ENCODE results near the gene PITRM1. TPM values are rescaled to one million over a fixed set of nuclear protein-coding genes. Genes with fewer than 3 reads are reported as not detected.
A peak's percentile ranks its signal among the peaks of the same experiment; 100 is the strongest.

PITRM1 gene
- polyA plus RNA-seq, 1 donor (not counting 4 experiments of a cell fraction or from before 2014, with no cell fraction given), result 47.2 TPM

- Histone ChIP-seq H2AFZ (ENCODE audit: control insufficient read depth, low read length) (no peak overlapping the region), H3K9me1 (ENCODE audit: control insufficient read depth, extremely low read depth, insufficient read depth, low read length) (peaks cover 3% of the 10 kb centered on the region), H3K36me3 (ENCODE audit: control insufficient read depth in 2 of 2, extremely low read depth in 1 of 2, insufficient read depth in 2 of 2, low read length in 2 of 2) (peaks cover 27 to 31% of the 10 kb centered on the region in 2 experiments), H3K9me3 (ENCODE audit: control insufficient read depth, low read depth, low read length) (no peaks in the 10 kb centered on the region), H3K9ac (ENCODE audit: control insufficient read depth, extremely low read depth, insufficient read depth, low read length) (no peak overlapping the region), H3K4me1 (ENCODE audit: control insufficient read depth, extremely low read depth, insufficient read depth, low read length) (peaks cover 31% of the 10 kb centered on the region), H3K27ac (ENCODE audit: control insufficient read depth, insufficient read depth, low read length) (no peak overlapping the region), H3K4me3 (ENCODE audit: control insufficient read depth in 2 of 3, extremely low read depth in 1 of 3, insufficient read depth in 2 of 3, low read depth in 1 of 3, low read length in 3 of 3) (no peak overlapping the region), H3K79me2 (ENCODE audit: control insufficient read depth, insufficient read depth, low read length) (peaks cover 51% of the 10 kb centered on the region), H4K20me1 (ENCODE audit: control insufficient read depth, extremely low read depth, insufficient read depth, low read length) (no peaks in the 10 kb centered on the region), H3K4me2 (ENCODE audit: control insufficient read depth, extremely low read depth, insufficient read depth, low read depth, low read length) (no peak overlapping the region), H3K27me3 (ENCODE audit: control insufficient read depth, extremely low read depth, insufficient read depth, low read length) (no peaks in the 10 kb centered on the region)
- TF ChIP-seq CTCF (optimal IDR thresholded peaks at IDR 0.05 in 1 of 3, IDR thresholded peaks at IDR 0.05 in 1 of 3, conservative IDR thresholded peaks at IDR 0.05 in 1 of 3; ENCODE audit: extremely low read depth in 1 of 3, insufficient read depth in 2 of 3, low read length in 3 of 3) (no peak), EZH2 (IDR thresholded peaks at IDR 0.05; ENCODE audit: low read length) (no peak)
- no peak for DNase-seq (ENCODE audit: low read depth, low spot score)
- dilution Hi-C loops (cut with MboI; ENCODE audit: extremely low pct_ligation_motif_present, low sequenced_read_pairs), result no loop called here
- FAIRE-seq, result no peak
Observed at GRCh38 chr10:3099291-3100092, 73.1 kb downstream of the PITRM1 start.

DNA sequence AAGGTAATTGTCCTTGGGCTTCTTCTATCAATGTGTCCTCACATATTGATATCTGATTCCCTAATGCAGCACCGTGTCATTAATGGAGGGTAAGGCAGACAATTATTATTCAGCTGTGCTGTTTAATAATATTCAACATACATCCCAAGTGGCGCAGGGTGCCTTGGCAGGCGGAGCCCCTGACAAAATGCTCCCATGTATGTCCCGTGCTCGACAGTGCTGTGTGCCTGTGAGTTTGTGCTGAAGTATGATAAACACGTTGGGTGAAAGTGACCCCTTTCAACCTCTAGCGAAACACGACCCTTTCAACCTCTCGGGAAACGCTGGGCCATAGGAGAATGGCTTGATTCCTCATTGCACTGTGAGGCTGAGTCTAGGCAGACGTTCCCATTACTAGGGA lies 73.9 kb downstream of the PITRM1 start:
- Histone ChIP-seq H3K4me1 (ENCODE audit: control insufficient read depth, extremely low read depth, insufficient read depth, low read length) (peaks cover 39% of the 10 kb centered on the region), H3K9me1 (ENCODE audit: control insufficient read depth, extremely low read depth, insufficient read depth, low read length) (peaks cover 6% of the 10 kb centered on the region), H2AFZ (ENCODE audit: control insufficient read depth, low read length) (no peak overlapping the region), H3K27ac (ENCODE audit: control insufficient read depth, insufficient read depth, low read length) (peak overlapping the region; percentile 30), H4K20me1 (ENCODE audit: control insufficient read depth, extremely low read depth, insufficient read depth, low read length) (no peaks in the 10 kb centered on the region), H3K9me3 (ENCODE audit: control insufficient read depth, low read depth, low read length) (no peaks in the 10 kb centered on the region), H3K4me3 (ENCODE audit: control insufficient read depth in 2 of 3, extremely low read depth in 1 of 3, insufficient read depth in 2 of 3, low read depth in 1 of 3, low read length in 3 of 3) (no peak overlapping the region), H3K27me3 (ENCODE audit: control insufficient read depth, extremely low read depth, insufficient read depth, low read length) (no peaks in the 10 kb centered on the region), H3K79me2 (ENCODE audit: control insufficient read depth, insufficient read depth, low read length) (peaks cover 59% of the 10 kb centered on the region), H3K9ac (ENCODE audit: control insufficient read depth, extremely low read depth, insufficient read depth, low read length) (no peak overlapping the region), H3K36me3 (ENCODE audit: control insufficient read depth in 2 of 2, extremely low read depth in 1 of 2, insufficient read depth in 2 of 2, low read length in 2 of 2) (peaks cover 26 to 29% of the 10 kb centered on the region in 2 experiments), H3K4me2 (ENCODE audit: control insufficient read depth, extremely low read depth, insufficient read depth, low read depth, low read length) (no peak overlapping the region)
- dilution Hi-C loops (cut with MboI; ENCODE audit: extremely low pct_ligation_motif_present, low sequenced_read_pairs), result no loop called here
- TF ChIP-seq CTCF (optimal IDR thresholded peaks at IDR 0.05 in 1 of 3, IDR thresholded peaks at IDR 0.05 in 1 of 3, conservative IDR thresholded peaks at IDR 0.05 in 1 of 3; ENCODE audit: extremely low read depth in 1 of 3, insufficient read depth in 2 of 3, low read length in 3 of 3), result no peak
- FAIRE-seq (no peak), DNase-seq (ENCODE audit: low read depth, low spot score) (no peak)

Measured in keratinocyte (primary cell).